ENCODE measurements around the gene ZDHHC7.

DNA sequence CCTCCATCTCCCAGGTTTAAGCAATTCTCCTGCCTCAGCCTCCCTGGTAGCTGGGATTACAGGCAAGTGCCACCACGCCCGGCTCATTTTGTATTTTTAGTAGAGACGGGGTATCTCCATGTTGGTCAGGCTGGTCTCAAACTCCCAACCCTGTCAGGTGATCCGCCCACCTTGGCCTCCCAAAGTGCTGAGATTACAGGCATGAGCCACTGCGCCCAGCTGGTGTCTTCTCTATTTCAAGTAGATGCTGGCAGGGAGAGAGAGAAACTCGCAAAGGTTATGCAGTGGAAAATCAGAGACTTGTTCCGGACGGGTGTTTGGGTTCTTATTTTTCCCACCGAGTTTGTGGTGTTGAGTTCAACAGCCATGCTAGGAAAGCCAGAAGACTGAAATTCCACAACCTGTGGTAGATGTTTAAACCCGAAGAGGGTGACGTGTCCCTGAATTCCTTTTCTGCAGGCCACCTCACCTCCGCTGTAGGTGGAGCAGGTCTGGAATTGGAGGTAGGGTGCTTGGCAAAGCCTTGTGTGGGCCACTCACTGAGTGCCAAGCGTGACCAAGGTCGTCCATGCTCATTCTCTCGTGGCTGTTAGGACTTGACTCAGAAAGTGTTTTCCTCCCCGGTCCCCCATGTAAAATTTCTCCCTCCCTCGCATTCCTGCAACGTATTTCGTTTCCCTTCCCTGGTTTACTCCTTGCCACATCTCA lies 7.3 kb upstream of the ZDHHC7 start:
- TF ChIP-seq CTCF (IDR thresholded peaks at IDR 0.05; ENCODE audit: insufficient read depth, low read depth, low read length) (no peak), EZH2 (IDR thresholded peaks at IDR 0.05; ENCODE audit: insufficient read depth, low read length) (no peak)

All from astrocyte (in vitro differentiated cells and primary cell).